Measurements from ENCODE around the gene GAREM1.

- TF ChIP-seq, protein P1, sequence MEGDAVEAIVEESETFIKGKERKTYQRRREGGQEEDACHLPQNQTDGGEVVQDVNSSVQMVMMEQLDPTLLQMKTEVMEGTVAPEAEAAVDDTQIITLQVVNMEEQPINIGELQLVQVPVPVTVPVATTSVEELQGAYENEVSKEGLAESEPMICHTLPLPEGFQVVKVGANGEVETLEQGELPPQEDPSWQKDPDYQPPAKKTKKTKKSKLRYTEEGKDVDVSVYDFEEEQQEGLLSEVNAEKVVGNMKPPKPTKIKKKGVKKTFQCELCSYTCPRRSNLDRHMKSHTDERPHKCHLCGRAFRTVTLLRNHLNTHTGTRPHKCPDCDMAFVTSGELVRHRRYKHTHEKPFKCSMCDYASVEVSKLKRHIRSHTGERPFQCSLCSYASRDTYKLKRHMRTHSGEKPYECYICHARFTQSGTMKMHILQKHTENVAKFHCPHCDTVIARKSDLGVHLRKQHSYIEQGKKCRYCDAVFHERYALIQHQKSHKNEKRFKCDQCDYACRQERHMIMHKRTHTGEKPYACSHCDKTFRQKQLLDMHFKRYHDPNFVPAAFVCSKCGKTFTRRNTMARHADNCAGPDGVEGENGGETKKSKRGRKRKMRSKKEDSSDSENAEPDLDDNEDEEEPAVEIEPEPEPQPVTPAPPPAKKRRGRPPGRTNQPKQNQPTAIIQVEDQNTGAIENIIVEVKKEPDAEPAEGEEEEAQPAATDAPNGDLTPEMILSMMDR (IDR thresholded peaks at IDR 0.05), result no peak
- no peak for TF ChIP-seq POLR2A (IDR thresholded peaks at IDR 0.05)
Observed at GRCh38 chr18:32346671-32347070, 124.0 kb downstream of the GAREM1 start.
